Calu3 (cell line): ENCODE data around the gene SNTB2. TPM values are rescaled to one million over a fixed set of nuclear protein-coding genes. Genes with fewer than 3 reads are reported as not detected.
"Not testable (repeated sequence)": the region's sequence is repeated elsewhere in the genome, so short reads cannot be mapped to it uniquely, and the experiment has no call there.

Source experiments
- BruUV-seq: library from RNA; stranded (reverse); fragments of 400-500 nt; replicated peaks from 2 replicates; lab custom pipeline; 2021; lab: Mats Ljungman, UMichigan
- CTCF ChIA-PET: fragments of 300-600 bp; sonication (Branson Sonifier 250); formaldehyde crosslinking; loops from one replicate; lab custom pipeline; 2022; ENCODE audit warnings: antibody characterized with exemption; lab: Charles Lee
- DNase-seq: peaks from one replicate; pipeline ENCODE4 v3.0.0; 2022
- H3K27ac Mint-ChIP-seq: one replicate; pipeline ENCODE4 v1.8.0; 2022; ENCODE audit warnings: mixed read lengths; ENCODE audit not compliant: unreplicated experiment
- H3K27me3 Mint-ChIP-seq: one replicate; pipeline ENCODE4 v1.8.0; 2022; ENCODE audit warnings: mixed read lengths; ENCODE audit not compliant: unreplicated experiment
- H3K36me3 Mint-ChIP-seq: one replicate; pipeline ENCODE4 v1.8.0; 2022; ENCODE audit warnings: mild to moderate bottlenecking, moderate library complexity, mixed read lengths; ENCODE audit not compliant: insufficient read depth, unreplicated experiment
- H3K4me1 Mint-ChIP-seq: one replicate; pipeline ENCODE4 v1.8.0; 2022; ENCODE audit warnings: mild to moderate bottlenecking, low read depth, mixed read lengths; ENCODE audit not compliant: unreplicated experiment
- H3K4me3 Mint-ChIP-seq: one replicate; pipeline ENCODE4 v1.8.0; 2022; ENCODE audit warnings: mild to moderate bottlenecking, low read depth, moderate library complexity, mixed read lengths; ENCODE audit not compliant: unreplicated experiment
- H3K9me3 Mint-ChIP-seq: one replicate; pipeline ENCODE4 v1.8.0; 2022; ENCODE audit warnings: low read depth, mixed read lengths; ENCODE audit not compliant: unreplicated experiment
- intact Hi-C: fragments of 100-400 bp; cut with micrococcal nuclease; formaldehyde crosslinking; loops from one replicate; pipeline ENCODE4 v1.10.0; 2022; ENCODE audit not compliant: unreplicated experiment
- total RNA-seq: library from RNA; stranded (reverse); gene quantifications from 2 replicates; pipeline ENCODE4 v1.2.3, GENCODE V29; 2022
- TF ChIP-seq, protein P1 (sequence below): fragments of 200-600 bp; IDR thresholded peaks from one replicate; pipeline ENCODE4 v1.8.0; 2022; ENCODE audit warnings: antibody characterized with exemption; ENCODE audit not compliant: unreplicated experiment

Gene SNTB2
- total RNA-seq, 1 experiment from 2014 or later: 29.3 TPM

GRCh38 chr16:69293401-69293800, 106.4 kb downstream of the SNTB2 start:
- TF ChIP-seq, protein P1, sequence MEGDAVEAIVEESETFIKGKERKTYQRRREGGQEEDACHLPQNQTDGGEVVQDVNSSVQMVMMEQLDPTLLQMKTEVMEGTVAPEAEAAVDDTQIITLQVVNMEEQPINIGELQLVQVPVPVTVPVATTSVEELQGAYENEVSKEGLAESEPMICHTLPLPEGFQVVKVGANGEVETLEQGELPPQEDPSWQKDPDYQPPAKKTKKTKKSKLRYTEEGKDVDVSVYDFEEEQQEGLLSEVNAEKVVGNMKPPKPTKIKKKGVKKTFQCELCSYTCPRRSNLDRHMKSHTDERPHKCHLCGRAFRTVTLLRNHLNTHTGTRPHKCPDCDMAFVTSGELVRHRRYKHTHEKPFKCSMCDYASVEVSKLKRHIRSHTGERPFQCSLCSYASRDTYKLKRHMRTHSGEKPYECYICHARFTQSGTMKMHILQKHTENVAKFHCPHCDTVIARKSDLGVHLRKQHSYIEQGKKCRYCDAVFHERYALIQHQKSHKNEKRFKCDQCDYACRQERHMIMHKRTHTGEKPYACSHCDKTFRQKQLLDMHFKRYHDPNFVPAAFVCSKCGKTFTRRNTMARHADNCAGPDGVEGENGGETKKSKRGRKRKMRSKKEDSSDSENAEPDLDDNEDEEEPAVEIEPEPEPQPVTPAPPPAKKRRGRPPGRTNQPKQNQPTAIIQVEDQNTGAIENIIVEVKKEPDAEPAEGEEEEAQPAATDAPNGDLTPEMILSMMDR: no peak
- CTCF ChIA-PET: no interaction called here
- no peak for DNase-seq
- Mint-ChIP-seq H3K9me3 (no peaks in the 10 kb centered on the region), H3K4me3 (no peak overlapping the region), H3K27ac (no peak overlapping the region), H3K4me1 (no peaks in the 10 kb centered on the region), H3K27me3 (no peaks in the 10 kb centered on the region), H3K36me3 (no peaks in the 10 kb centered on the region)
- no TSS peak for BruUV-seq
- intact Hi-C loops: no loop called here

- BruUV-seq: no TSS peak
- Mint-ChIP-seq H3K9me3 (no peaks in the 10 kb centered on the region), H3K4me3 (no peak overlapping the region), H3K36me3 (no peaks in the 10 kb centered on the region), H3K27me3 (no peaks in the 10 kb centered on the region), H3K27ac (no peak overlapping the region), H3K4me1 (no peaks in the 10 kb centered on the region)
- intact Hi-C loops: no loop called here
- TF ChIP-seq, protein P1: no peak
- DNase-seq: no peak
- CTCF ChIA-PET: no interaction called here
Measured at GRCh38 chr16:69294051-69294450, 107.1 kb downstream of the SNTB2 start.

- H3K4me1 Mint-ChIP-seq, BruUV-seq, DNase-seq, intact Hi-C loops, H3K27ac Mint-ChIP-seq, H3K9me3 Mint-ChIP-seq, H3K36me3 Mint-ChIP-seq, CTCF ChIA-PET, H3K27me3 Mint-ChIP-seq, H3K4me3 Mint-ChIP-seq: not testable (repeated sequence)
Measured at GRCh38 chr16:69296771-69297170, 109.8 kb downstream of the SNTB2 start.

DNA sequence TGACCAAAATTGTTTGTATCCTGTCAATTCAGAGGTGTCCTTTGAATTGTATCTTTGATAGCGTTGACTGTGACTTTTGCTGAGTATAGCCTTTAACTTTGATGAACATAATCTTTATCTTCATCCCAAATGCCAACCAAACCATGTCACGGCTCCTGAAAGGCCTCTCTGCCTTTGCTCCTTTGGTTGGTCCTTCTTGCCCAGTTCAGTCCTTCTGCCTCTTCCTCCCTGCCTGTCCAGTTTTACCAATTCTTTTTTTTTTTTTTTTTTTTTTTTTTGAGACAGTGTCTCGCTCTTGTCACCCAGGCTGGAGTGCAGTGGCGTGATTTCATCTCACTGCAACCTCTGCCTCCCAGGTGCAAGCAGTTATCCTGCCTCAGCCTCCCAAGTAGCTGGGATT, 111.3 kb downstream of the SNTB2 start:
- no TSS peak for BruUV-seq
- Mint-ChIP-seq H3K4me3 (no peak overlapping the region), H3K9me3 (no peaks in the 10 kb centered on the region), H3K27me3 (no peaks in the 10 kb centered on the region), H3K27ac (no peak overlapping the region), H3K4me1 (no peaks in the 10 kb centered on the region), H3K36me3 (no peaks in the 10 kb centered on the region)
- TF ChIP-seq, protein P1: no peak
- no peak for DNase-seq
- intact Hi-C loops: no loop called here
- CTCF ChIA-PET: interaction anchor here (0.7 kb wide), 1 partner anchor 141 kb away, joined by 9 read pairs; no protein-coding TSS in a partner anchor

DNA sequence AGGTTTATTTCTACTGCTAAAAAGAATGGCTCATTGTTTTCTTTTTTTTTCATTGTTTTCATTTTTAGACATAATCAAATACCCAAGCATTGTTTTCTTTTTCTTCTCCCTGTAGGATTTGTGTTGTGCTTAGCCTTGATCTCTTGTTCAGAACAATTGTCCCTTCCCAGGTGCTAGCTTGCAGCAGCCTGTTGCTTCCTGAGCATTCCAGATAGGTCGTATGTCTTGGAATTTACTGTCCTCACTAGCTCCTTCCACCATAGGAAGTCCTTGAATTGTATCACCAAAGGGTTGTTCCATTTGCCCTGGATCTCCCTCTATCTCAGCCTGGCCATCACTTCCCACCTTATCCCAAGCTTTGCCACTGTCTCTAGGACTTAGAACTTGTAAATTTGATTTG, 114.2 kb downstream of the SNTB2 start:
- H3K4me1 Mint-ChIP-seq: no peaks in the 10 kb centered on the region
- H3K9me3 Mint-ChIP-seq: no peaks in the 10 kb centered on the region
- no peak overlapping the region for H3K4me3 Mint-ChIP-seq
- H3K36me3 Mint-ChIP-seq: no peaks in the 10 kb centered on the region
- no peak for DNase-seq
- H3K27ac Mint-ChIP-seq: no peak overlapping the region
- intact Hi-C loops: no loop called here
- CTCF ChIA-PET: no interaction called here
- no TSS peak for BruUV-seq
- TF ChIP-seq, protein P1: no peak
- H3K27me3 Mint-ChIP-seq: no peaks in the 10 kb centered on the region
